Caki2 (cell line): ENCODE data around the gene KRTAP19-5. TPM values are rescaled to one million over a fixed set of nuclear protein-coding genes. Genes with fewer than 3 reads are reported as not detected.
"Not testable (repeated sequence)": the region's sequence is repeated elsewhere in the genome, so short reads cannot be mapped to it uniquely, and the experiment has no call there.

ENCODE experiments used
- DNase-seq: peaks from one replicate; pipeline ENCODE4 v3.0.0-alpha.2; 2015; ENCODE audit warnings: low read depth
- in situ Hi-C: cut with HindIII; loops from 2 replicates; pipeline ENCODE4 v1.10.0; 2016; ENCODE audit warnings: low sequenced_read_pairs, low pct_unique_long_range_greater_than_20kb, mixed read lengths
- total RNA-seq: library from RNA; depleted of rRNA; stranded (reverse); fragments of >200 nt; shearing (Covaris generic); gene quantifications from 2 replicates; pipeline ENCODE4 v1.2.3, GENCODE V29; 2014; ENCODE audit warnings: low replicate concordance; rRNA removed

The KRTAP19-5 gene
- not detected in 2 replicates for total RNA-seq

- no peak for DNase-seq
- in situ Hi-C loops = no loop called here
Observed at GRCh38 chr21:30502041-30502440, at the start of gene KRTAP19-5. Gene KRTAP19-5, minus strand, starts transcription at chr21:30502141. Its CDS starts 51 bp downstream, at chr21:30502090.

DNA sequence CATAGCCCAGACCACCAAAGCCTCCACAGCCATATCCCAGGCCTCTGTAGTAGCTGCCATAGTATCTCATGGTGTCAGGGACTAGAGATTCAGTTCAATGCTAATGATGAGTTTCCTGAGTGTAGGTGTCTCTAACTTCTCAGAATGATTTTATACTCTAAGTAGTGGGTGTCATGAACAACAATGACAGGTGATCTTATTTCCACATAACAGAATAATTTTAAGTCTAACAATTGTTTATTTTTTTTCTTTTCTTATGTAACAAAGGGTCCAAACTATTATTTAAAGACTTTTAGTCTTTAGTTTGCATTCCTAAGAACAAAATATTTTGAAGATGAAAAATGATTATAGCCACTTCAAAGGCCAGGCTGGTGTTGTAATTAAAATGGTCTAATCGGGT, 39.8 kb upstream of the KRTAP19-5 start, which contains the start of gene KRTAP19-6:
TSS of gene KRTAP19-6 (minus strand) at position 101 of the 400 bp plus-strand sequence. CDS start at position 70, 31 bp downstream.
- in situ Hi-C loops = no loop called here
- DNase-seq = no peak

DNA sequence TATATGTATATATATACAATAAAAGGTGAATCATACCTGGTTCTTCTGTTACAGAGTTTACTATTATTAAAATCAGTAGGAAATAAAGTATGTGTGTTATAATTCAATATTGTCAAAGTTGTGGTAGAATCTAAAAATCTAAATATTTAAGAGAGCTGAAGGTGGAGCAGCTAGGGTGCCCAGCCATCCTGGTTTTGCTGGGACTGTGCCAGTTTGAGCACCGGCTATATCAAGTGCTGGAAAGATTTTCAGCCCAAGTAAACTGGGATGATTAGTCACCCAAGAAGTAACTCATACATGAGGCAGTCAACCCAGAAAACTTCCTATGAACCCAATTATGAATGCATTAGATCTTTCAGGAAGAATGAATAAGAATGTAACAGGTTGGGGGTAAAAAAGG, 16.9 kb upstream of the KRTAP19-5 start:
- in situ Hi-C loops = no loop called here
- no peak for DNase-seq

DNA sequence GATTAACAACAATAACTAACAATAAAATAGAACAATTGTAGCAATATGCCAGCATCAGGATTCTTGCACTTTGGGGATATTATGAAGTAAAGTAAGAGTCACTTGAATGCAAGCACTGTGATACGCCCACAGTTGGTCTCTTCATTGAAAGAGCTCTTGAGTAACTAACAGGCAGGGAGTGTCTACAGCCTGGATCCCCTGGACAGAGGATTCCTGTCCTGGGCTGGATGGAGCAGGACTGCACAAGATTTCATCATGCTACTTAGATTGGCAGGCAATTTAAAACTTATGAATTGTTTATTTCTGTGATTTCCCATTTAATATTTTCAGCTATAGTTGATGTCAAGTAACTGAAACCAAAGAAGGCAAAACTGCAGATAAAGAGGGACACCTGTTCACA, 13.7 kb upstream of the KRTAP19-5 start:
- no peak for DNase-seq
- in situ Hi-C loops = no loop called here

- in situ Hi-C loops, DNase-seq: not testable (repeated sequence)
Observed at GRCh38 chr21:30505621-30506205, 3.8 kb upstream of the KRTAP19-5 start.

DNA sequence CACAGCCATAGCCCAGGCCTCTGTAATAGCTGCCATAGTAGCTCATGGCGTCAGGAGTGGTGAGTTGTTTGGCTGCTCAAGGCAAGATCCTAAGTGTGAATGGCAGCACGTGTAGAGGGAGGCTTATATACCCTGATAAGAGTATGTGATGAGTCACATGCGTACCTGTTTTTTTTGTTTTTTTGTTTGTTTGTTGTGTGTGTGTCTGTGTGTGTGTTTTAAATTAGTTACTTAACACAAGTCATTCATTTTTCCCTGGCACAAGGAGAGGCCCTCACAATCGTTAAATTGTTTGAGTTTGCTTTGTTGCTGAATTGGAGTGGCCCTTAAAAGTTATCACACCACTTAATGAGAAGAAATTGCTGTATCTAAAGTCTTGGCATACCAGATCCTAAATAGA, 4.9 kb downstream of the KRTAP19-5 start, which contains the start of gene KRTAP19-4:
TSS of gene KRTAP19-4 (minus strand) at position 101 of the 400 bp plus-strand sequence. CDS start at position 46, 55 bp downstream.
- in situ Hi-C loops = no loop called here
- DNase-seq = no peak

GRCh38 chr21:30491963-30492428, 9.9 kb downstream of the KRTAP19-5 start, which contains the start of gene KRTAP19-3:
Gene KRTAP19-3, minus strand, starts transcription at chr21:30492013. Its CDS starts 56 bp downstream, at chr21:30491957.
- DNase-seq = no peak
- in situ Hi-C loops = no loop called here

- in situ Hi-C loops = no loop called here
- DNase-seq = no peak
Observed at GRCh38 chr21:30487336-30487735, 14.6 kb downstream of the KRTAP19-5 start, which contains the start of gene KRTAP19-2. Gene KRTAP19-2, minus strand, starts transcription at chr21:30487436. Its CDS starts 88 bp downstream, at chr21:30487348.

DNA sequence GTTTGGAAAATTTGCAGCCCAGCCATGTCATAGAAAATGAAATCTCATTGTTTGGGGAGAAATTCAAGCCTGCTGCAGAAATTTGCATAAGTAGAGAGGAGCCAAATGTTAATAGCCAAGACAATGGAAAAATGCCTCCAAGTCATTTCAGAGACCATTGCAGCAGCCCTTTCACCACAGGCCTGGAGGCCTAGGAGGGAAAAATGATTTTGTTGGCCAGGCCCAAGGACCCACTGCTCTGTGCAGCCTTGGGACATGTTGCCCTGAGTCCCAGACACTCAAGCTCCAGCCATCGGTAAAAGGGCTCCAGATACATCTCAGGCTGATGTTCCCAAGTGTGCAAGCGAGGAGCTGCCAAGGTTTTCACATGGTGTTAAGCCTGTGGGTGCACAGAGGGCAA, 15.8 kb downstream of the KRTAP19-5 start:
- in situ Hi-C loops = no loop called here
- DNase-seq = no peak

GRCh38 chr21:30482130-30482529, 19.8 kb downstream of the KRTAP19-5 start:
- DNase-seq = no peak
- in situ Hi-C loops = no loop called here

- in situ Hi-C loops = no loop called here
- DNase-seq = no peak
Observed at GRCh38 chr21:30480145-30480544, 21.8 kb downstream of the KRTAP19-5 start, which contains the start of gene KRTAP19-1. Gene KRTAP19-1, minus strand, starts transcription at chr21:30480367. Its CDS starts 50 bp downstream, at chr21:30480317.

- in situ Hi-C loops = no loop called here
- no peak for DNase-seq
Observed at GRCh38 chr21:30479259-30479658, 22.7 kb downstream of the KRTAP19-5 start.

DNA sequence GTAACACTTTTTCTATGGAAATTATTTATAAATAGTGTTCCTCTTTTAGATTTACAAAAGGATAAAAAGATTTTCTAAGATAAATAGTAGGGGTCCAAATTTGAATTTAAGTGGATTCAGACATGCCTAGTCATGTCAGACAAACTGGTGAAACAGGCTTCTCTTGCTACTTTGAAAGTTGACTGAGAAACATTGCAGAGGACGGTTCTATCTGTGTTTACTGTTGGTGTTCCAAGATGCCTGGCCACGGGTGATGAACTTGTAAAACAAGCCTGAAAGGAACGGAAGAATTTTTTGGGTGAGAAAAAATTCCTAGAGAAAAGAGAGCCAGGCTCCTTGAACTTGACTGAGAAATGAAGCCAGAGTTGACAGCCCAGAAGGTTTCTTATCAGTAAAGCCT, 23.9 kb downstream of the KRTAP19-5 start:
- DNase-seq = no peak
- in situ Hi-C loops = no loop called here

DNA sequence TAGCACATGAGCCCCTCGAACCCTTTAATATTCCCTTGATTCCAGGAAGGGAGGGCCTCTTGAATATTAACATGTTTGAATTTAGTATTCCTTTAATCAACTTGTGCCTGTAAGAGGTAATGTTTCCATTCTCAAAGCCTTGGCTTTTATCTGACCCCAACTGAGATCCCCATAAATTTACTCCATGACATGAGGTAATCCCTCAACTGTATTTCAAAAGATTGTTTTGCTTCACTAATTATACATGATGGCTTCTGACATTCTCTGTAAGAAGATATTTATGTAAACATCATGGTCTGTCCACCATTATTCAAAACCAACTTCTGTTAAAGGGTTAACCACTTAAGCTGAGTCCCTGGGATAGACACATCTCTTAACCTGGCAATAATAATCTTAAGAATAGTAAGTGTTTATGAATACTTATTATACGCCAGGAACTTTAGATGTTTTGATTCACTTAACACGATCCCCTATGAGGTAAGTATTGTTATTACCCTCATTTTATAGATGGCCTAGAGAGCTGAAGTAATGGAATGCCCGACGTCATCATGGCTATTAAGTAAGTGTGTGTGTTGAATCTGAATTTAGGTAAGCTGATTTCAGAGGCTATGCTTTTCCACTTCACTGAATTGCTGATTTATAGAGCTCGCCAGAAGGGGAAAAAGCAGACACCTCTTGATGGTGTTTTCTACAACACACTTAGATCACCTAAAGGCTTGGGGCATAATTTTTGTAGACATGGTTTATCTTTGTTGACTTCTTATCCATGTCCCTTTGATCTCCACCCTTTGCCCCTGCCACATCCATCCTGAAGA, 32.8 kb downstream of the KRTAP19-5 start:
- in situ Hi-C loops = no loop called here

DNA sequence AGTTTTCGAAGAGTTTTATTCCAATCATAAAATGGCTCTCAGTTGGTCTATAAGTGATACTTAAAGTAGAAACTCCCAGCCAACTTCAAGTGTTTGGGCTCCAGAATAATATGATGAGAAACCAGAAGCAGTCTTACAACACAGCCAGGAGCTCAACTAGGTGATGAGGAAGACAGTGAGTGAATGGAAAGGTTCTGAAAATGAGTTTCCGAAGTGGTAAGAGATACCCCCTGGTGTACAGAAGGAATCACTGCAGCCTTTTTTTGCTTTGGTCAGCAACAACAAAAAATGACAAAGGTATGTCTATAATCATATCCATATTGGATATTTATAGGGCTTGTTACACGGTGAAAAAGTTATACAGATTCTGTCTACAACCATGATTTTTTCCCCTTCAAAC, 38.2 kb downstream of the KRTAP19-5 start:
- in situ Hi-C loops = no loop called here
- DNase-seq = no peak

More for the DNA sequence above, 32.8 kb downstream of the KRTAP19-5 start:
- no peak for DNase-seq
